CD4-positive, alpha-beta T cell treated with Interferon gamma for 1 hour (primary cell): Measurements from ENCODE around the gene ITPRIPL1.

Source experiments
- DNase-seq: peaks from one replicate; pipeline ENCODE4 v3.0.0-alpha.2; 2020

Gene ITPRIPL1

GRCh38 chr2:96359866-96360265, 34.7 kb downstream of the ITPRIPL1 start:
- DNase-seq, result no peak

GRCh38 chr2:96361751-96362150, 36.6 kb downstream of the ITPRIPL1 start:
- no peak for DNase-seq

GRCh38 chr2:96369186-96369585, 44.1 kb downstream of the ITPRIPL1 start:
- DNase-seq, result no peak

GRCh38 chr2:96374211-96374951, 49.3 kb downstream of the ITPRIPL1 start:
- DNase-seq, result no peak
